MV-4-11 (cell line): ENCODE results near the gene ARAP2.
A peak's percentile ranks its signal among the peaks of the same experiment; 100 is the strongest.

Experiments used
- DNase-seq: peaks from one replicate; lab custom pipeline; 2025; lab: John Stamatoyannopoulos, UW

The ARAP2 gene

GRCh38 chr4:36215627-36216026, 28.7 kb downstream of the ARAP2 start:
- no peak for DNase-seq

GRCh38 chr4:36214735-36215485, 29.4 kb downstream of the ARAP2 start:
- DNase-seq: no peak

- no peak for DNase-seq
Measured at GRCh38 chr4:36213977-36214376, 30.3 kb downstream of the ARAP2 start.

GRCh38 chr4:36211084-36211483, 33.2 kb downstream of the ARAP2 start:
- peak; percentile 5 for DNase-seq

DNA sequence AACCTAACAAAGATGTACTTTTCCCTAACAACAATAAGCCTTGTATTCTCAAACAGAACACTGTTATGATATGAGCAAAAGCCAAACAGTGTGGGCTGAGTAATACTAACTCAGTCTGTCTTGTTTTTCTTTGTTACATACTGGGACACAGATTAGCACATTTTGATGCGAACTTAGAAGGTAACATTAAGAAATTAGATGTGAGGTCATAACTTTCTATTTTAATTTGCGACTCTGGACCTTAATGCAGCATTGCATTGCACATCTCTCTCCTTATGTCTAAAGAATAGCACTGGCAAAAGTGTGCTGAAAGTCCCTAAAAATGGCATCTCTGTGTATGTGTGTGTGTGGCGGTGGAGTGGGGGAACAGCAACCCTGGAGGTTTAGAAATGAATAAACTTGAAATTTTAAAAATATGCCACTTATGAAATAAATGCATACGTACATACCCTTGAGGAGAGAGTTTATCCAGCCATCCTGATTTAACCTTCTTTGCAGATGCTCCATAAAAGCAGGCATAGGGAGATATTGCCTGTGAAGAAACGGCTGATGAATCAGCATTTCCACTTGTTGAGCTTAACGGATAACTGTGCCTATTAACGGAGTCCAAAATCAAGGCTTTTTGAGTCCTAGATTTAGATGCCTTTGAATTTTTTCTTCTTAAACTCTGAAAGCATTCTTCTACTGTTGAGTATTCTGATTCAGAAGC, 34.2 kb downstream of the ARAP2 start:
- no peak for DNase-seq

GRCh38 chr4:36208893-36209473, 35.3 kb downstream of the ARAP2 start:
- no peak for DNase-seq

DNA sequence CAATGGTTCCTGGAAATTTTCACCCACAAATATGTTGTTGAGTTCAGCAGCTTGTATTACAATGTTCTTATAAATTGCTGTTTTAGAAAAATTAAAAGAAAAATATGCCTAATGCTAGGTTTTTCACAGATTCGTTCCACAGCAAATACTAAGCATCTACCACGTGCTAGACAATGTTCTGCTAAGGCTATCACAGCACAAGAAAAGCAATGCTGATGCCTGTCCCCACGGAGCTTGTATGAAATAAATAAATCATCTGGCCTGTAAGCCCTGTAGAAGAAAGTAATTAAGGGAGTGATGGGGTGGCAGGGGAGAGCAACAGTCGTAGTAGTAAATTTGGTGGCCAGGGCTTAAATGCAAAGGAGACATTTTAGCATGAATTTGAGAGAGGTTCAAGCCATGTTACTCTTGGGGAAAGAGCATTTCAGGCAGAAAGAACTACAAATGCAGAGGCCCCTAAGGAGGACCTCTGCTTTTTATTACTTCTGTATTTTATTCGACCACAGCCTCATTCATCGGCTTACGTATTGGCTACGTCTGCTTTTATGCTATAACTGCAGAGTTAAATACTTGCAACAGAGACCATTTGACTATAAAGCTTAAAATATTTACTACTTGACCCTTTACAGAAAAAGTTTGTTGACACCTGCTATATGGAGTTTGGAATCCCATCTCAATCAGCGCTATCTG, 36.3 kb downstream of the ARAP2 start:
- DNase-seq: no peak

DNA sequence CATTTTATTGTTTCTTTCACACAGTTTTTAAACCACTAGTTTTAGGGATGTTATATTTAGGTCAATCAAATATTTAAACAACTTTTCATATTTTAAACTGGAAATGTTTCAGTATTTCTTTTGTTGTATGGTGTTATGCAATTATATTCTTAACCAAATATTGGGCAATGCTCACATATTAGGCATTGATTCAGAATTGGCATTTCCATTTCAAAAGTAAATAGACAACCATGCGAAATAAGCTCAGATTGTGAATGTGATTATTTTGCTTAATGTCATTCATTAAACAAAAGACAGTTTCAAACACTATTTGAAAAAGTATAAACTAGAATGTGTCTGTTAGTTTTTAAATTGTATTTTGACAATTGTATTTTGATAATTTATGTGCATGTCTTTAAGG, 36.9 kb downstream of the ARAP2 start:
- no peak for DNase-seq

GRCh38 chr4:36206603-36207311, 37.6 kb downstream of the ARAP2 start:
- no peak for DNase-seq

DNA sequence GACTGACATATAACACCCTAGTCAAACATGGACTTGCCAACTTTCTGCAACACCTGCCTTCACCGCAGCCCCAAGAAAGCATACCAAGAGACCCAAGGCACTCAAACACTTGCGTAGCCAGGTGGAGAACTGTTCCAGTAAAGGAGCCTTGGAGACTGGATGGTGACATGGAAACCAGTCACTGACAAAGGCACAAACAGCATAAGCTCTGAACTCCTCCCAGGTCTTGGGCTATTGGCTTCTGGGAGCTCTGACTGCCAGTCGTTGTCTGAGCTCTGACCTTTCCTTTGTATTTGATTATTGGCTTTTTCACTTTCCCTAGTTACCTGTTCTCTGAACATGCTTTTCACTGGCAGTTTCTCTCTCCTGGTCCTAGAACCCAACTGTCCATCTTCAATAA, 38.3 kb downstream of the ARAP2 start:
- DNase-seq: no peak

- DNase-seq: no peak
Measured at GRCh38 chr4:36198861-36199260, 45.5 kb downstream of the ARAP2 start.

- DNase-seq: no peak
Measured at GRCh38 chr4:36198068-36198808, 46.1 kb downstream of the ARAP2 start.

DNA sequence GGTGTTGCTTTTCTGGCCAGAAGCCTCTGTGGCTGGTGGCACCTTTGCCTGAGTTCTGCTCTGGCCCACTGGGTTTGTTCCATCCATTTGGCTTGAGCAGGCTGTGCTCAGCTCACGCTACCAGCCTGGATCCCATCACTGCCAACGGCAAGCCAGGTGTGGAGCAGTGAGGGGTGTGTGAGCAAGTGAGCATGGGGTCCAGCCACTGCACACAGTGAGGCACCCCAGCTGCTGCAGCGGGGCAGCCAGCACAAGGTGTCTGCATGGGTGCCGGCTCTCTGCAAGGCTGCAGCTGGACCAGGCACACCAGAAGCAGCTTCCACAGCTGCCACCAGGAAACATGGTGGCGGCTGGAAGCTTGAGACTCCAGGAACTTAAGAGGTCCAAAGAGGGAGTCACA, 46.8 kb downstream of the ARAP2 start:
- DNase-seq: no peak

- no peak for DNase-seq
Measured at GRCh38 chr4:36196145-36196913, 48.0 kb downstream of the ARAP2 start.

DNA sequence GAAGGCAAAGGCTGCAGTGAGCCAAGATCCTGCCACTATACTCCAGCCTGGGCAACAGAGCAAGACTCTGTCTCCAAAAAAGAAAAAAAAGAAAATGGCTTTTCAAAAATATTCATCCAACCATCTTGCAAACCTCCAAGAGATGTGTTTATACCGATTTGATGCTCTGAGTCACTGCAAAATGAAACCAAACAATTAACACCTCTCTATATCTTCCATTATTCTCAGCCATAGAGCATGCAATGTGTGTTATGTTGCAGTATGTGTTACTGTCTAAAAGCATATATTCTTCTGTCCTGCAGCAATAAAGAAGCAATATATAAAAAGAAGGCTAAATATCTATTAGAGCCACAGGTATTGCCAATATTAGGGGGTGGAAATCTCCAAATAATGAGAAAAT, 51.4 kb downstream of the ARAP2 start:
- DNase-seq: no peak

GRCh38 chr4:36189511-36190226, 54.6 kb downstream of the ARAP2 start:
- peak; percentile 48 for DNase-seq

DNA sequence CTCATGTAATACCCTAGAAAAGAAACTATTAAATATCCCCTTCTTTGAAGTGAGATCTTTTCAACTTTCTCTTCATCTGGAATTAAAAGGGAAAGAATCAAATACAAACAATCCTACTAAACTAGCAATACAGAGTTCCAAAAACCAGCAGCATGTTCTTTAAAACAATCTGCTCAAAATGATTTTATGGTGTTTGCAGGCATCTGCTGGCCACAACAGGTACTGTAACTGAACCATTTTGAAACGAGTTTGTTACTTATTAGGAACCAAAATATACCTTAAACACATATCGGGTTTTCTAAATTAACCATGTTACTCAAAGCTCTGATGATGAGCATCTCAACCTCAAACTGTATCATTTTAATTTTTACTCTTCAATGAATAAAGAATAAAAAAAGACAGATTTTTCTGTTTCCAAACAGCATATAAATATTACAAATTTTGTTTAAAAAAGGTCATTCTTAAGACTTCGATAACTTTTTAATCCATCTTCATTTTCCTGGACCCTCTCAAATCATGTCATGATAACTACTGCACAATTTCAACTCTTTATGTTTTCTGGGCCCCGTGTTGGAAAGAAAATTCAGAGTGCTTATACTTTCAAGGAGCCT, 56.5 kb downstream of the ARAP2 start:
- DNase-seq: peak; percentile 24

DNA sequence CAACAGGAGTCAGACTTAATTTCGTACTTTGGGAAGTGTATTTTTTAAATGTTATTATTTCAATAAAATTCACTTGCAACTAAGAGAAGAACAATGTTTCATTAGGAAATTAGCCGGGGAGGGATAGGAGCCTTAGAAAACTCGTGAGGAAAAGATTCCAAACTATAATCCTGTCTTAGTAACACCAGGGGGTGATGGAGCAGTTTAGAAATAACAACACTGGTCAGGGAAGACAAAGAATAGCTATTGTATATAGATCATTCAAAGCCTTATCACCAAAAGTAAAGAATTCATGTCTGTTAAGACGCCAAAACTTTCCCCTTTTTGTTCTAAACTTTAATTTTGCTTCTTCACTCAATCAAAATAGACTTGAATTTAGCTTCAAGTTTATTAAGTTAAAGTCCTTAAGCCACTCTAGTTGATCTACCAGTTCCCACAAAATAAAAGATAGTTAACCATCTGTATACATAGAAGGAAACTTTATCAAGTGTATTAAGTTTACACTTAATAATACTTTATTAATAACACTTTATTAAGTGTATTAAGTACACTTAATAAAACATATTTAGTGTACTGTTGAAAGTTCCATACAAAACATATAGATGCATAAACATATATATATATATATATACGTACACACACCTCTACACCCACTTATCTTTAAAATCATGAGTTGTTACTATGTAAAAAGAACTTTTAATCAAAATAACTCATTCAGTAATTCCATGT, 60.5 kb downstream of the ARAP2 start:
- no peak for DNase-seq

GRCh38 chr4:36183232-36183631, 61.1 kb downstream of the ARAP2 start:
- no peak for DNase-seq
